Astrocyte (in vitro differentiated cells and primary cell): Measurements from ENCODE around the gene HGFAC. TPM values are rescaled to one million over a fixed set of nuclear protein-coding genes. Genes with fewer than 3 reads are reported as not detected.

Experiments used
- DNase-seq: peaks from one replicate; pipeline ENCODE4 v3.0.0-alpha.2; 2010; ENCODE audit warnings: low read depth
- FAIRE-seq: peaks from 2 replicates; lab custom pipeline; 2011; peaks lifted over from hg19 to GRCh38; lab: Jason Lieb, UNC
- H2AFZ ChIP-seq: 2 replicates; pipeline ENCODE4 v1.6.0; 2012; ENCODE audit warnings: low read depth, low read length, inconsistent platforms
- H3K27ac ChIP-seq: 2 replicates; pipeline ENCODE4 v1.5.1; 2011; ENCODE audit warnings: low read depth, low read length, inconsistent platforms
- H3K27me3 ChIP-seq: 2 replicates; pipeline ENCODE4 v1.6.0; 2011; ENCODE audit warnings: low read length, inconsistent platforms; ENCODE audit not compliant: insufficient read depth
- H3K36me3 ChIP-seq: 2 replicates; pipeline ENCODE4 v1.5.1; 2011; ENCODE audit warnings: low read length, inconsistent platforms; ENCODE audit not compliant: insufficient read depth
- H3K4me1 ChIP-seq: 2 replicates; pipeline ENCODE4 v1.5.1; 2011; ENCODE audit warnings: low read length, inconsistent platforms; ENCODE audit not compliant: insufficient read depth
- H3K4me2 ChIP-seq: 2 replicates; pipeline ENCODE4 v1.6.0; 2012; ENCODE audit warnings: low read length, inconsistent platforms
- H3K4me3 ChIP-seq: 2 replicates; pipeline ENCODE4 v1.5.1; 2011; ENCODE audit warnings: low read depth, mild to moderate bottlenecking, low read length, inconsistent platforms; ENCODE audit not compliant: insufficient read depth
- H3K79me2 ChIP-seq: 2 replicates; pipeline ENCODE4 v1.6.0; 2012; ENCODE audit warnings: mild to moderate bottlenecking, low read length, inconsistent platforms; ENCODE audit not compliant: insufficient read depth
- H3K9ac ChIP-seq: 2 replicates; pipeline ENCODE4 v1.6.0; 2012; ENCODE audit warnings: mild to moderate bottlenecking, low read length, inconsistent platforms
- H3K9me3 ChIP-seq: 2 replicates; pipeline ENCODE4 v1.5.1; 2012; ENCODE audit warnings: low read depth, mild to moderate bottlenecking, low read length, inconsistent platforms; ENCODE audit not compliant: insufficient read depth
- H4K20me1 ChIP-seq: 2 replicates; pipeline ENCODE4 v1.6.0; 2012; ENCODE audit warnings: low read length, inconsistent platforms; ENCODE audit not compliant: insufficient read depth
- H3K27ac Mint-ChIP-seq: one replicate; pipeline ENCODE4 v1.8.0; 2021; ENCODE audit warnings: mild to moderate bottlenecking, mixed read lengths; ENCODE audit not compliant: unreplicated experiment
- H3K27me3 Mint-ChIP-seq: one replicate; pipeline ENCODE4 v1.8.0; 2021; ENCODE audit warnings: low read depth, mixed read lengths; ENCODE audit not compliant: unreplicated experiment
- H3K36me3 Mint-ChIP-seq: one replicate; pipeline ENCODE4 v1.8.0; 2021; ENCODE audit warnings: low read depth, mixed read lengths; ENCODE audit not compliant: unreplicated experiment
- H3K4me1 Mint-ChIP-seq: one replicate; pipeline ENCODE4 v1.8.0; 2021; ENCODE audit warnings: low read depth, mixed read lengths; ENCODE audit not compliant: unreplicated experiment
- H3K4me3 Mint-ChIP-seq: one replicate; pipeline ENCODE4 v1.8.0; 2021; ENCODE audit warnings: mild to moderate bottlenecking, moderate library complexity, mixed read lengths; ENCODE audit not compliant: unreplicated experiment
- H3K9me3 Mint-ChIP-seq: one replicate; pipeline ENCODE4 v1.8.0; 2021; ENCODE audit warnings: mild to moderate bottlenecking, mixed read lengths; ENCODE audit not compliant: unreplicated experiment
- CTCF ChIP-seq: IDR thresholded peaks from 2 replicates; pipeline ENCODE4 v1.5.1; 2011; ENCODE audit warnings: low read depth, mild to moderate bottlenecking, inconsistent platforms, low read length, moderate library complexity; ENCODE audit not compliant: insufficient read depth
- EZH2 ChIP-seq: IDR thresholded peaks from 2 replicates; pipeline ENCODE4 v1.6.1; 2012; ENCODE audit warnings: mild to moderate bottlenecking, low read length, inconsistent platforms; ENCODE audit not compliant: insufficient read depth
- total RNA-seq: library from RNA; stranded (reverse); gene quantifications from 2 replicates; pipeline ENCODE4 v1.2.1, GENCODE V29; 2021

Gene HGFAC
- total RNA-seq, 1 donor from 2014 or later: 0.52 TPM

- Mint-ChIP-seq H3K27me3 (peaks cover 31% of the 10 kb centered on the region), H3K9me3 (no peaks in the 10 kb centered on the region), H3K27ac (no peak overlapping the region), H3K36me3 (no peaks in the 10 kb centered on the region), H3K4me3 (no peak overlapping the region), H3K4me1 (no peaks in the 10 kb centered on the region)
- no peak overlapping the region for H3K9ac ChIP-seq
- no peaks in the 10 kb centered on the region for H4K20me1 ChIP-seq
- TF ChIP-seq CTCF (no peak), EZH2 (no peak)
- peaks cover 4% of the 10 kb centered on the region for H3K27me3 ChIP-seq
- H3K79me2 ChIP-seq: no peaks in the 10 kb centered on the region
- H3K27ac ChIP-seq: no peak overlapping the region
- peaks cover 10% of the 10 kb centered on the region for H3K4me1 ChIP-seq
- H3K9me3 ChIP-seq: no peaks in the 10 kb centered on the region
- no peak for FAIRE-seq
- no peak overlapping the region for H2AFZ ChIP-seq
- DNase-seq: no peak
- H3K36me3 ChIP-seq: no peaks in the 10 kb centered on the region
- no peak overlapping the region for H3K4me2 ChIP-seq
- H3K4me3 ChIP-seq: no peak overlapping the region
Observed at GRCh38 chr4:3481783-3482393, 40.1 kb downstream of the HGFAC start.

GRCh38 chr4:3482707-3483106 is 40.9 kb downstream of the HGFAC start:
- no peak for FAIRE-seq
- H3K27me3 ChIP-seq: peaks cover 6% of the 10 kb centered on the region
- no peak overlapping the region for H3K9ac ChIP-seq
- no peak for DNase-seq
- H4K20me1 ChIP-seq: no peaks in the 10 kb centered on the region
- no peak overlapping the region for H3K4me3 ChIP-seq
- H3K36me3 ChIP-seq: no peaks in the 10 kb centered on the region
- no peak overlapping the region for H2AFZ ChIP-seq
- no peaks in the 10 kb centered on the region for H3K79me2 ChIP-seq
- H3K4me1 Mint-ChIP-seq: no peaks in the 10 kb centered on the region
- no peaks in the 10 kb centered on the region for H3K9me3 ChIP-seq
- no peak overlapping the region for H3K27ac ChIP-seq
- H3K27ac Mint-ChIP-seq: no peak overlapping the region
- H3K4me3 Mint-ChIP-seq: no peak overlapping the region
- TF ChIP-seq CTCF (no peak), EZH2 (no peak)
- no peak overlapping the region for H3K4me2 ChIP-seq
- H3K9me3 Mint-ChIP-seq: no peaks in the 10 kb centered on the region
- peaks cover 10% of the 10 kb centered on the region for H3K4me1 ChIP-seq
- peaks cover 26% of the 10 kb centered on the region for H3K27me3 Mint-ChIP-seq
- H3K36me3 Mint-ChIP-seq: no peaks in the 10 kb centered on the region

- Histone ChIP-seq H3K79me2 (no peaks in the 10 kb centered on the region), H3K9ac (no peak overlapping the region), H3K9me3 (no peaks in the 10 kb centered on the region), H2AFZ (no peak overlapping the region), H3K4me3 (no peak overlapping the region), H3K4me2 (no peak overlapping the region), H3K4me1 (peaks cover 10% of the 10 kb centered on the region), H3K36me3 (no peaks in the 10 kb centered on the region), H4K20me1 (no peaks in the 10 kb centered on the region), H3K27ac (no peak overlapping the region), H3K27me3 (peaks cover 6% of the 10 kb centered on the region)
- FAIRE-seq (no peak), DNase-seq (peak; percentile 31)
- no peaks in the 10 kb centered on the region for H3K36me3 Mint-ChIP-seq
- no peak overlapping the region for H3K4me3 Mint-ChIP-seq
- H3K27me3 Mint-ChIP-seq: peaks cover 24% of the 10 kb centered on the region
- no peaks in the 10 kb centered on the region for H3K4me1 Mint-ChIP-seq
- no peak for TF ChIP-seq CTCF
- TF ChIP-seq EZH2: no peak
- no peaks in the 10 kb centered on the region for H3K9me3 Mint-ChIP-seq
- H3K27ac Mint-ChIP-seq: no peak overlapping the region
Observed at GRCh38 chr4:3483471-3483921, 41.7 kb downstream of the HGFAC start.
